ENCODE results near the gene RAB4A. TPM values are rescaled to one million over a fixed set of nuclear protein-coding genes. Genes with fewer than 3 reads are reported as not detected.

RAB4A gene
- total and polyA plus RNA-seq, 2 of the 8 experiments (the other 6 are each of a cell fraction or from before 2014, with no cell fraction given), result 13.3 to 68.8 TPM

GRCh38 chr1:229268505-229268904 lies 2.4 kb upstream of the RAB4A start (continued):
- no peak for TF ChIP-seq ATF3 (IDR thresholded peaks at IDR 0.05; ENCODE audit: insufficient read depth, low read depth, low read length)
